Activated CD8-positive, alpha-beta T cell treated with anti-CD3 and anti-CD28 coated beads for 36 hours (primary cell): ENCODE data around the gene KRT26. TPM values are rescaled to one million over a fixed set of nuclear protein-coding genes. Genes with fewer than 3 reads are reported as not detected.

Source experiments
- ATAC-seq: fragments of 200-7000 bp; cut with Tn5 transposase; one replicate; pipeline ENCODE4 v1.10.0; 2021; ENCODE audit warnings: mild to moderate bottlenecking, moderate library complexity
- CTCF ChIA-PET: fragments of 350-600 bp; sonication (Branson Sonifier 250); formaldehyde crosslinking; loops from one replicate; lab custom pipeline; 2021; ENCODE audit warnings: antibody characterized with exemption; lab: Charles Lee
- POLR2A ChIA-PET: fragments of 350-600 bp; sonication (Branson Sonifier 250); formaldehyde crosslinking; loops from one replicate; lab custom pipeline; 2021; ENCODE audit warnings: antibody characterized with exemption; lab: Charles Lee
- DNase-seq: peaks from one replicate; pipeline ENCODE4 v3.0.0-alpha.2; 2020
- H3K27ac Mint-ChIP-seq: one replicate; pipeline ENCODE4 v1.8.0; 2021; ENCODE audit warnings: mild to moderate bottlenecking, mixed read lengths
- H3K27me3 Mint-ChIP-seq: one replicate; pipeline ENCODE4 v1.8.0; 2021; ENCODE audit warnings: mixed read lengths
- H3K36me3 Mint-ChIP-seq: one replicate; pipeline ENCODE4 v1.8.0; 2021; ENCODE audit warnings: low read depth, mixed read lengths
- H3K4me1 Mint-ChIP-seq: one replicate; pipeline ENCODE4 v1.8.0; 2021; ENCODE audit warnings: low read depth, mixed read lengths
- H3K4me3 Mint-ChIP-seq: one replicate; pipeline ENCODE4 v1.8.0; 2021; ENCODE audit warnings: mild to moderate bottlenecking, moderate library complexity, mixed read lengths
- H3K9me3 Mint-ChIP-seq: one replicate; pipeline ENCODE4 v1.8.0; 2021; ENCODE audit warnings: mixed read lengths
- CTCF ChIP-seq: fragments of 200-600 bp; IDR thresholded peaks from one replicate; pipeline ENCODE4 v1.8.0; 2022; ENCODE audit warnings: antibody characterized with exemption, mild to moderate bottlenecking
- intact Hi-C: fragments of 100-400 bp; cut with micrococcal nuclease; formaldehyde crosslinking; loops from one replicate; pipeline ENCODE4 v1.10.0; 2022
- total RNA-seq, 2 experiments: library from RNA; stranded (reverse); gene quantifications; one replicate each; pipeline ENCODE4 v1.2.3, GENCODE V29; 2021

The KRT26 gene
- total RNA-seq, 2 experiments from 2014 or later = not detected

GRCh38 chr17:40791787-40792436 is 19.9 kb upstream of the KRT26 start:
- H3K27ac Mint-ChIP-seq = no peak overlapping the region
- H3K4me3 Mint-ChIP-seq = no peak overlapping the region
- TF ChIP-seq CTCF = peak; percentile 34
- no peak for DNase-seq
- CTCF ChIA-PET = interaction anchor here (0.7 to 2.4 kb wide), 6 partner anchors 11 to 168 kb away, joined by 3 to 7 read pairs (median 3); no protein-coding TSS in a partner anchor
- H3K4me1 Mint-ChIP-seq = no peaks in the 10 kb centered on the region
- peaks cover 14% of the 10 kb centered on the region for H3K27me3 Mint-ChIP-seq
- H3K36me3 Mint-ChIP-seq = no peaks in the 10 kb centered on the region
- H3K9me3 Mint-ChIP-seq = no peaks in the 10 kb centered on the region
- no peak for ATAC-seq
- intact Hi-C loops = no loop called here
- POLR2A ChIA-PET = interaction anchor here (0.9 to 1.3 kb wide), 2 partner anchors 176 to 237 kb away, joined by 3 to 4 read pairs; no protein-coding TSS in a partner anchor

GRCh38 chr17:40791111-40791510 is 19.1 kb upstream of the KRT26 start:
- no peak for DNase-seq
- TF ChIP-seq CTCF = no peak
- Mint-ChIP-seq H3K36me3 (no peaks in the 10 kb centered on the region), H3K27ac (no peak overlapping the region), H3K4me3 (no peak overlapping the region), H3K27me3 (peaks cover 8% of the 10 kb centered on the region), H3K4me1 (no peaks in the 10 kb centered on the region), H3K9me3 (no peaks in the 10 kb centered on the region)
- CTCF ChIA-PET = interaction anchor here (0.7 to 2.4 kb wide), 6 partner anchors 10 to 167 kb away, joined by 3 to 7 read pairs (median 3); no protein-coding TSS in a partner anchor
- POLR2A ChIA-PET = interaction anchor here (0.9 to 1.3 kb wide), 2 partner anchors 175 to 237 kb away, joined by 3 to 4 read pairs; no protein-coding TSS in a partner anchor
- intact Hi-C loops = no loop called here
- no peak for ATAC-seq

DNA sequence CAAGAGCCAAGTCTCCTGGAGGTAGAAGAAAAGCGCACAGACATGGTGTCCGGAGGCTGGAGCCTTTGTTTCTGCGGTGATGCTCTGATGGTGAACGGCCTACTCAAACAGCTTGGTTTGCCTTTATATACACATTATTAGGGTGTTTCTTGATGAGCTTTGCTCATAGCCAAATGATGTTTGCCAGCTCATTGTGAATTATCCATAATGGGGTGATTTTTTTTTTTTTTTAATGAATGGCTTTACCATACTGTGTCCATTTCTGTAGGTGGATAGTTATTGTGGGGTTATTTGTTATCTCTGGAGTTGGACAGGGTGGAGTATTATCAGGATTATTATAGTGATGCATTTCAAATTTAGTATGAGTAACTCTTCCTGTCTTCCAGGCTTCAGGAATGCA is 10.4 kb upstream of the KRT26 start, which contains the start of gene KRT27:
KRT27 (minus strand) TSS at position 101 of the 400 bp plus-strand sequence; CDS start at position 44, 57 bp downstream.
- no peaks in the 10 kb centered on the region for H3K9me3 Mint-ChIP-seq
- H3K4me1 Mint-ChIP-seq = no peaks in the 10 kb centered on the region
- no peak for DNase-seq
- H3K27ac Mint-ChIP-seq = no peak within 1 kb of the TSS
- peaks cover 29% of the 10 kb centered on the region for H3K27me3 Mint-ChIP-seq
- no peak within 1 kb of the TSS for H3K4me3 Mint-ChIP-seq
- TF ChIP-seq CTCF = no peak
- H3K36me3 Mint-ChIP-seq = no peaks in the 10 kb centered on the region
- ATAC-seq = no peak
- intact Hi-C loops = loop anchor here (10.0 kb wide), 1 partner anchor 158 kb away; no protein-coding TSS in a partner anchor
- CTCF ChIA-PET = no interaction called here
- POLR2A ChIA-PET = no interaction called here

GRCh38 chr17:40779181-40779909 is 7.3 kb upstream of the KRT26 start:
- ATAC-seq = no peak
- H3K9me3 Mint-ChIP-seq = no peaks in the 10 kb centered on the region
- peak overlapping the region; percentile 16 for H3K4me3 Mint-ChIP-seq
- intact Hi-C loops = no loop called here
- H3K27me3 Mint-ChIP-seq = peaks cover 41% of the 10 kb centered on the region
- CTCF ChIA-PET = interaction anchor here (1.2 kb wide), 1 partner anchor 12 kb away, joined by 3 read pairs; no protein-coding TSS in a partner anchor
- no peaks in the 10 kb centered on the region for H3K36me3 Mint-ChIP-seq
- no peak overlapping the region for H3K27ac Mint-ChIP-seq
- POLR2A ChIA-PET = no interaction called here
- no peaks in the 10 kb centered on the region for H3K4me1 Mint-ChIP-seq
- TF ChIP-seq CTCF = no peak
- DNase-seq = peak; percentile 23
